ENCODE results near the gene KCNK6. TPM values are rescaled to one million over a fixed set of nuclear protein-coding genes. Genes with fewer than 3 reads are reported as not detected.

KCNK6 gene
- total and polyA plus RNA-seq, 2 of the 8 experiments (the other 6 are each of a cell fraction or from before 2014, with no cell fraction given), result 10.6 to 13.3 TPM

- Histone ChIP-seq H3K4ac (replicated peaks; ENCODE audit: insufficient read length, low read depth, low read length) (no peak overlapping the region), H3K56ac (replicated peaks; ENCODE audit: insufficient read length, low read depth, low read length) (no peak overlapping the region), H3K18ac (ENCODE audit: extremely low read depth, low read length) (no peak overlapping the region), H3K9me3 (ENCODE audit: insufficient read depth in 2 of 2, low read depth in 1 of 2, low read length in 1 of 2) (no peaks in the 10 kb centered on the region), H2BK5ac (ENCODE audit: low read depth, low read length) (no peak overlapping the region), H4K91ac (replicated peaks; ENCODE audit: insufficient read length, low read length) (no peak overlapping the region), H4K8ac (ENCODE audit: extremely low read depth, insufficient read depth, low read length) (no peak overlapping the region), H3K23ac (ENCODE audit: insufficient read length) (no peak overlapping the region), H3K4me3 (ENCODE audit: extremely low read depth in 1 of 4, insufficient read depth in 2 of 4, low read depth in 3 of 4, low read length in 4 of 4) (no peak overlapping the region), H3K4me2 (ENCODE audit: insufficient read depth in 1 of 2, low read depth in 2 of 2, low read length in 2 of 2) (no peak overlapping the region), H2BK120ac (replicated peaks; ENCODE audit: low read depth, low read length) (no peak overlapping the region), H2BK20ac (ENCODE audit: low read length) (no peak overlapping the region), H3K79me1 (ENCODE audit: low read depth, low read length) (peaks cover 8% of the 10 kb centered on the region), H3K4me1 (replicated peaks in 1 of 4; ENCODE audit: control insufficient read depth in 3 of 4, insufficient read depth in 4 of 4, low read length in 3 of 4) (peaks cover 0 to 14% (median 4%) of the 10 kb centered on the region in 4 experiments; a peak in 4 of 7 replicates), H4K20me1 (replicated peaks in 1 of 2; ENCODE audit: control insufficient read depth in 1 of 2, insufficient read depth in 2 of 2, low read length in 2 of 2) (peaks cover 4 to 16% of the 10 kb centered on the region in 2 experiments), H2BK12ac (ENCODE audit: low read depth, low read length) (no peak overlapping the region), H4K5ac (ENCODE audit: insufficient read length, low read depth, low read length) (no peak overlapping the region), H2AK5ac (ENCODE audit: low read depth, low read length) (no peak overlapping the region), H3K27me3 (replicated peaks in 1 of 4; ENCODE audit: control insufficient read depth in 3 of 4, extremely low read depth in 1 of 4, insufficient read depth in 3 of 4, low read length in 3 of 4) (no peaks in the 10 kb centered on the region; a peak in 1 of 7 replicates), H3K36me3 (ENCODE audit: control insufficient read depth in 2 of 4, insufficient read depth in 4 of 4, low read length in 3 of 4) (peaks cover 0 to 18% (median 9%) of the 10 kb centered on the region in 4 experiments; a peak in 5 of 8 replicates), H3K23me2 (ENCODE audit: low read depth, low read length) (peaks cover 12% of the 10 kb centered on the region; the same call in 1 of the 2 replicates), H2AFZ (ENCODE audit: low read length) (no peak overlapping the region), H3K79me2 (ENCODE audit: control insufficient read depth in 1 of 2, insufficient read depth in 2 of 2, low read length in 2 of 2) (peaks cover 0 to 15% of the 10 kb centered on the region in 2 experiments; a peak in 2 of 4 replicates), H2BK15ac (ENCODE audit: low read length) (no peak overlapping the region), H3K9ac (replicated peaks in 1 of 4; ENCODE audit: extremely low read depth in 1 of 4, low read depth in 3 of 4, low read length in 3 of 4) (no peak overlapping the region; a peak in 1 of 7 replicates), H3K27ac (ENCODE audit: low read depth, low read length) (no peak overlapping the region), H3K14ac (ENCODE audit: insufficient read length) (no peak overlapping the region)
- FAIRE-seq (no peak), DNase-seq (ENCODE audit: low read depth in 1 of 2, low spot score in 2 of 2) (no peak)
- POLR2A ChIA-PET (ENCODE audit: partially characterized antibody), result interaction anchor here (1.2 kb wide), 1 partner anchor 11 kb away, joined by 3 read pairs; the partner anchor contains the start of gene KCNK6
- WGBS, 2 experiments (ENCODE audit: extremely low coverage in 1 of 2, insufficient coverage in 1 of 2, insufficient read length in 1 of 2, insufficient replicate concordance in 2 of 2, low coverage in 1 of 2, low lambda C conversion rate in 2 of 2, missing lambda C conversion rate in 1 of 2), result 96% methylated on average over 8 of the region's 12 CpGs; no CpG with 5 or more reads in 1 of the 2 experiments
- TF ChIP-seq HDAC2 (IDR thresholded peaks at IDR 0.05; ENCODE audit: borderline replicate concordance in 1 of 2, low read depth in 2 of 2, low read length in 2 of 2) (no peak), E2F6 (IDR thresholded peaks at IDR 0.05) (no peak), NANOG (IDR thresholded peaks at IDR 0.05; ENCODE audit: insufficient read depth, low read depth, low read length, poor library complexity, severe bottlenecking) (no peak), SUZ12 (IDR thresholded peaks at IDR 0.05; ENCODE audit: low read length) (no peak), ZNF274 (IDR thresholded peaks at IDR 0.05; ENCODE audit: borderline replicate concordance, extremely low read depth, low read length) (no peak), POLR2A (IDR thresholded peaks at IDR 0.05; ENCODE audit: control extremely low read depth in 1 of 2, low read depth in 2 of 2, low read length in 2 of 2) (no peak)
- CTCF ChIA-PET (ENCODE audit: partially characterized antibody), result interaction anchor here (1.0 to 1.4 kb wide), 3 partner anchors 27 to 64 kb away, joined by 3 to 4 read pairs (median 4); partner anchors contain the start of gene CATSPERG
Measured at GRCh38 chr19:38308006-38308766, 11.5 kb upstream of the KCNK6 start.

All from H1 (cell line).